ENCODE measurements around the gene VMP1. TPM values are rescaled to one million over a fixed set of nuclear protein-coding genes. Genes with fewer than 3 reads are reported as not detected.

The VMP1 gene
- total and polyA plus RNA-seq, 4 donors = 46.4 to 118 (median 71.6) TPM

GRCh38 chr17:59793205-59793604 lies 85.8 kb downstream of the VMP1 start (continued):
- TF ChIP-seq CTCF (IDR thresholded peaks at IDR 0.05; ENCODE audit: low read depth, low read length, missing input control) = no peak
- TF ChIP-seq TAF1 (conservative IDR thresholded peaks at IDR 0.05) = no peak
- no peak for TF ChIP-seq JUND (IDR thresholded peaks at IDR 0.05)
- no peak for TF ChIP-seq SP1 (IDR thresholded peaks at IDR 0.05)
- TF ChIP-seq FOXA1 (IDR thresholded peaks at IDR 0.05) = no peak
- TF ChIP-seq NR2F2 (IDR thresholded peaks at IDR 0.05) = no peak
- TF ChIP-seq RXRA (IDR thresholded peaks at IDR 0.05) = no peak
- TF ChIP-seq EGR1 (IDR thresholded peaks at IDR 0.05; ENCODE audit: low read depth in 2 of 2) = no peak
- TF ChIP-seq MAX (IDR thresholded peaks at IDR 0.05) = no peak
- TF ChIP-seq RAD21 (IDR thresholded peaks at IDR 0.05) = no peak
- no peak for TF ChIP-seq ATF3 (IDR thresholded peaks at IDR 0.05)
- TF ChIP-seq HNF4G (IDR thresholded peaks at IDR 0.05) = no peak

GRCh38 chr17:59796138-59796537 lies 88.7 kb downstream of the VMP1 start:
- H3K4me3 ChIP-seq (ENCODE audit: low read depth in 1 of 3, low read length in 3 of 3) = no peak overlapping the region
- peaks cover 0 to 2% (median 0%) of the 10 kb centered on the region in 4 donors for H3K36me3 ChIP-seq (ENCODE audit: control insufficient read depth in 4 of 4, insufficient read depth in 3 of 4, low read depth in 1 of 4, low read length in 3 of 4)
- no peaks in the 10 kb centered on the region for H3K27me3 ChIP-seq (ENCODE audit: control insufficient read depth in 4 of 4, insufficient read depth in 4 of 4, low read length in 3 of 4)
- DNase-seq (ENCODE audit: low spot score) = no peak
- no peak for TF ChIP-seq FOXA2 (IDR thresholded peaks at IDR 0.05)
- no peak for TF ChIP-seq MAX (IDR thresholded peaks at IDR 0.05)
- no peak for TF ChIP-seq HNF4G (IDR thresholded peaks at IDR 0.05)
- no peak for TF ChIP-seq EGR1 (IDR thresholded peaks at IDR 0.05; ENCODE audit: low read depth in 2 of 2)
- TF ChIP-seq RXRA (IDR thresholded peaks at IDR 0.05) = no peak
- TF ChIP-seq REST (IDR thresholded peaks at IDR 0.05) = no peak
- TF ChIP-seq GABPA (IDR thresholded peaks at IDR 0.05 in 1 of 2, conservative IDR thresholded peaks at IDR 0.05 in 1 of 2) = no peak
- TF ChIP-seq RAD21 (IDR thresholded peaks at IDR 0.05) = no peak
- TF ChIP-seq YY1 (IDR thresholded peaks at IDR 0.05) = no peak
- no peak for TF ChIP-seq TAF1 (conservative IDR thresholded peaks at IDR 0.05)
- TF ChIP-seq NR2F2 (IDR thresholded peaks at IDR 0.05) = no peak
- TF ChIP-seq ATF3 (IDR thresholded peaks at IDR 0.05) = no peak
- no peak for TF ChIP-seq SP1 (IDR thresholded peaks at IDR 0.05)
- TF ChIP-seq JUND (IDR thresholded peaks at IDR 0.05) = no peak
- no peak for TF ChIP-seq CTCF (IDR thresholded peaks at IDR 0.05; ENCODE audit: low read depth, low read length, missing input control)
- TF ChIP-seq FOXA1 (IDR thresholded peaks at IDR 0.05) = no peak
- TF ChIP-seq ZBTB33 (IDR thresholded peaks at IDR 0.05) = no peak
- TF ChIP-seq HNF4A (conservative IDR thresholded peaks at IDR 0.05) = no peak
- no peaks in the 10 kb centered on the region for H3K9me3 ChIP-seq (ENCODE audit: control insufficient read depth in 4 of 4, low read length in 3 of 4)
- no peaks in the 10 kb centered on the region for H3K4me1 ChIP-seq (ENCODE audit: control insufficient read depth in 4 of 4, insufficient read depth in 4 of 4, low read length in 3 of 4)
- H3K27ac ChIP-seq (ENCODE audit: low read depth in 1 of 2, low read length in 2 of 2) = no peak overlapping the region
- 92% methylated on average over 4 of the region's 4 CpGs for WGBS
- H3K9ac ChIP-seq (ENCODE audit: low read depth in 1 of 2, low read length in 2 of 2) = no peak overlapping the region

All from liver (tissue), 9 donors.